ENCODE data around the gene CC2D2B. TPM values are rescaled to one million over a fixed set of nuclear protein-coding genes. Genes with fewer than 3 reads are reported as not detected.

The CC2D2B gene
- total RNA-seq, 1 donor from 2014 or later, result not detected

GRCh38 chr10:95864906-95865813 lies 42.6 kb upstream of the CC2D2B start:
- Mint-ChIP-seq H3K27me3 (ENCODE audit: unreplicated experiment) (no peaks in the 10 kb centered on the region), H3K4me1 (ENCODE audit: low read depth, unreplicated experiment) (peaks cover 8% of the 10 kb centered on the region), H3K27ac (ENCODE audit: unreplicated experiment) (no peak overlapping the region), H3K36me3 (ENCODE audit: unreplicated experiment) (no peaks in the 10 kb centered on the region), H3K4me3 (ENCODE audit: unreplicated experiment) (no peak overlapping the region), H3K9me3 (ENCODE audit: unreplicated experiment) (peaks cover 1% of the 10 kb centered on the region)
- TF ChIP-seq, protein P1, sequence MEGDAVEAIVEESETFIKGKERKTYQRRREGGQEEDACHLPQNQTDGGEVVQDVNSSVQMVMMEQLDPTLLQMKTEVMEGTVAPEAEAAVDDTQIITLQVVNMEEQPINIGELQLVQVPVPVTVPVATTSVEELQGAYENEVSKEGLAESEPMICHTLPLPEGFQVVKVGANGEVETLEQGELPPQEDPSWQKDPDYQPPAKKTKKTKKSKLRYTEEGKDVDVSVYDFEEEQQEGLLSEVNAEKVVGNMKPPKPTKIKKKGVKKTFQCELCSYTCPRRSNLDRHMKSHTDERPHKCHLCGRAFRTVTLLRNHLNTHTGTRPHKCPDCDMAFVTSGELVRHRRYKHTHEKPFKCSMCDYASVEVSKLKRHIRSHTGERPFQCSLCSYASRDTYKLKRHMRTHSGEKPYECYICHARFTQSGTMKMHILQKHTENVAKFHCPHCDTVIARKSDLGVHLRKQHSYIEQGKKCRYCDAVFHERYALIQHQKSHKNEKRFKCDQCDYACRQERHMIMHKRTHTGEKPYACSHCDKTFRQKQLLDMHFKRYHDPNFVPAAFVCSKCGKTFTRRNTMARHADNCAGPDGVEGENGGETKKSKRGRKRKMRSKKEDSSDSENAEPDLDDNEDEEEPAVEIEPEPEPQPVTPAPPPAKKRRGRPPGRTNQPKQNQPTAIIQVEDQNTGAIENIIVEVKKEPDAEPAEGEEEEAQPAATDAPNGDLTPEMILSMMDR (IDR thresholded peaks at IDR 0.05; ENCODE audit: partially characterized antibody, unreplicated experiment), result peak; percentile 15
- peak; percentile 20 for DNase-seq

GRCh38 chr10:95865814-95866466 lies 41.8 kb upstream of the CC2D2B start:
- no peaks in the 10 kb centered on the region for H3K27me3 Mint-ChIP-seq (ENCODE audit: unreplicated experiment)
- no peak overlapping the region for H3K4me3 Mint-ChIP-seq (ENCODE audit: unreplicated experiment)
- H3K27ac Mint-ChIP-seq (ENCODE audit: unreplicated experiment), result no peak overlapping the region
- H3K4me1 Mint-ChIP-seq (ENCODE audit: low read depth, unreplicated experiment), result peaks cover 8% of the 10 kb centered on the region
- no peaks in the 10 kb centered on the region for H3K36me3 Mint-ChIP-seq (ENCODE audit: unreplicated experiment)
- DNase-seq, result no peak
- peaks cover 1% of the 10 kb centered on the region for H3K9me3 Mint-ChIP-seq (ENCODE audit: unreplicated experiment)
- TF ChIP-seq, protein P1 (IDR thresholded peaks at IDR 0.05; ENCODE audit: partially characterized antibody, unreplicated experiment), result no peak

GRCh38 chr10:95866467-95866842 lies 41.3 kb upstream of the CC2D2B start:
- no peak overlapping the region for H3K27ac Mint-ChIP-seq (ENCODE audit: unreplicated experiment)
- TF ChIP-seq, protein P1 (IDR thresholded peaks at IDR 0.05; ENCODE audit: partially characterized antibody, unreplicated experiment), result no peak
- H3K4me1 Mint-ChIP-seq (ENCODE audit: low read depth, unreplicated experiment), result peaks cover 8% of the 10 kb centered on the region
- no peaks in the 10 kb centered on the region for H3K27me3 Mint-ChIP-seq (ENCODE audit: unreplicated experiment)
- H3K4me3 Mint-ChIP-seq (ENCODE audit: unreplicated experiment), result no peak overlapping the region
- H3K9me3 Mint-ChIP-seq (ENCODE audit: unreplicated experiment), result peaks cover 1% of the 10 kb centered on the region
- H3K36me3 Mint-ChIP-seq (ENCODE audit: unreplicated experiment), result no peaks in the 10 kb centered on the region
- DNase-seq, result no peak

DNA sequence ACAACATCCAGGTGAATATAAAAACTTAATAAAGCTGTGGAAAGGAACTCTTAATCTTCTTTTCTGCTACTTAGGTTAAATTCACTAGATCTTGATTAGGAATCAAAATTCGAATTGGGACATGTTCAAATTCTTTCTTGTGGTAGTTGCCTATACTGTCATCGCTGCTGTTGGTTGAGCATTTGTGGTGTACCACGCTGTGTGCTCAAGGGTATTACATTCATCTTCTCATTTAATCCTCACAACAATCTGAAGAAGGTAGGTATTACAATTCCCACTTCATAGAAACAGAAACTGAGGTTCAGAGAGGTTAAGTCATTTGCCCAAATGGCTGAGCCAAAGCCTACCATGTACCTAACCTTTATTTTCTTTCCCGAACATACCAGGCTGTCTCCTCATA lies 39.9 kb upstream of the CC2D2B start:
- no peaks in the 10 kb centered on the region for H3K27me3 Mint-ChIP-seq (ENCODE audit: unreplicated experiment)

More for the DNA sequence above, 39.9 kb upstream of the CC2D2B start:
- Mint-ChIP-seq H3K4me1 (ENCODE audit: low read depth, unreplicated experiment) (peaks cover 8% of the 10 kb centered on the region), H3K4me3 (ENCODE audit: unreplicated experiment) (no peak overlapping the region), H3K27ac (ENCODE audit: unreplicated experiment) (no peak overlapping the region), H3K9me3 (ENCODE audit: unreplicated experiment) (peaks cover 1% of the 10 kb centered on the region), H3K36me3 (ENCODE audit: unreplicated experiment) (no peaks in the 10 kb centered on the region)
- no peak for DNase-seq
- TF ChIP-seq, protein P1 (IDR thresholded peaks at IDR 0.05; ENCODE audit: partially characterized antibody, unreplicated experiment), result no peak
